ENCODE measurements around the gene IL16. TPM values are rescaled to one million over a fixed set of nuclear protein-coding genes. Genes with fewer than 3 reads are reported as not detected.

The IL16 gene
- total RNA-seq, 1 donor from 2014 or later: not detected

GRCh38 chr15:81255315-81255957, 58.8 kb downstream of the IL16 start:
- no peaks in the 10 kb centered on the region for H3K36me3 ChIP-seq (ENCODE audit: control insufficient read depth, insufficient read depth, low read length)

GRCh38 chr15:81255958-81256320, 59.3 kb downstream of the IL16 start:
- H3K27me3 ChIP-seq (ENCODE audit: control insufficient read depth, insufficient read depth, low read length): peaks cover 2% of the 10 kb centered on the region
- TF ChIP-seq CTCF (IDR thresholded peaks at IDR 0.05; ENCODE audit: insufficient read depth, low read length, poor library complexity, severe bottlenecking): no peak
- no peak overlapping the region for H3K4me3 ChIP-seq (ENCODE audit: low read depth, low read length)
- H3K36me3 ChIP-seq (ENCODE audit: control insufficient read depth, insufficient read depth, low read length): no peaks in the 10 kb centered on the region
- no peak for DNase-seq (ENCODE audit: low read depth)

More at GRCh38 chr15:81255315-81255957, 58.8 kb downstream of the IL16 start:
- no peak for DNase-seq (ENCODE audit: low read depth)
- no peak for TF ChIP-seq CTCF (IDR thresholded peaks at IDR 0.05; ENCODE audit: insufficient read depth, low read length, poor library complexity, severe bottlenecking)
- Histone ChIP-seq H3K4me3 (ENCODE audit: low read depth, low read length) (no peak overlapping the region), H3K27me3 (ENCODE audit: control insufficient read depth, insufficient read depth, low read length) (peaks cover 2% of the 10 kb centered on the region)

- no peak overlapping the region for H3K4me3 ChIP-seq (ENCODE audit: low read depth, low read length)
- DNase-seq (ENCODE audit: low read depth): no peak
- TF ChIP-seq CTCF (IDR thresholded peaks at IDR 0.05; ENCODE audit: insufficient read depth, low read length, poor library complexity, severe bottlenecking): peak; percentile 22
- H3K36me3 ChIP-seq (ENCODE audit: control insufficient read depth, insufficient read depth, low read length): no peaks in the 10 kb centered on the region
- H3K27me3 ChIP-seq (ENCODE audit: control insufficient read depth, insufficient read depth, low read length): peaks cover 2% of the 10 kb centered on the region
These were observed 60.2 kb downstream of the IL16 start for GRCh38 chr15:81256916-81257315.

- Histone ChIP-seq H3K4me3 (ENCODE audit: low read depth, low read length) (no peak overlapping the region), H3K36me3 (ENCODE audit: control insufficient read depth, insufficient read depth, low read length) (no peaks in the 10 kb centered on the region), H3K27me3 (ENCODE audit: control insufficient read depth, insufficient read depth, low read length) (peaks cover 2% of the 10 kb centered on the region)
- DNase-seq (ENCODE audit: low read depth): no peak
- TF ChIP-seq CTCF (IDR thresholded peaks at IDR 0.05; ENCODE audit: insufficient read depth, low read length, poor library complexity, severe bottlenecking): no peak
These were observed 60.8 kb downstream of the IL16 start for GRCh38 chr15:81257435-81257834.

GRCh38 chr15:81258455-81258854, 61.8 kb downstream of the IL16 start:
- TF ChIP-seq CTCF (IDR thresholded peaks at IDR 0.05; ENCODE audit: insufficient read depth, low read length, poor library complexity, severe bottlenecking): no peak
- Histone ChIP-seq H3K4me3 (ENCODE audit: low read depth, low read length) (no peak overlapping the region), H3K27me3 (ENCODE audit: control insufficient read depth, insufficient read depth, low read length) (peaks cover 2% of the 10 kb centered on the region), H3K36me3 (ENCODE audit: control insufficient read depth, insufficient read depth, low read length) (no peaks in the 10 kb centered on the region)
- DNase-seq (ENCODE audit: low read depth): no peak

- no peak overlapping the region for H3K4me3 ChIP-seq (ENCODE audit: low read depth, low read length)
- peaks cover 2% of the 10 kb centered on the region for H3K27me3 ChIP-seq (ENCODE audit: control insufficient read depth, insufficient read depth, low read length)
- TF ChIP-seq CTCF (IDR thresholded peaks at IDR 0.05; ENCODE audit: insufficient read depth, low read length, poor library complexity, severe bottlenecking): no peak
- no peak for DNase-seq (ENCODE audit: low read depth)
- no peaks in the 10 kb centered on the region for H3K36me3 ChIP-seq (ENCODE audit: control insufficient read depth, insufficient read depth, low read length)
These were observed 63.1 kb downstream of the IL16 start for GRCh38 chr15:81259760-81260298.

Measured in kidney epithelial cell (primary cell).